GM23338 (cell line): ENCODE measurements around the gene IRF2BP1. TPM values are rescaled to one million over a fixed set of nuclear protein-coding genes. Genes with fewer than 3 reads are reported as not detected.

Experiments used
- ATAC-seq: fragments of 200-7000 bp; cut with Tn5 transposase; 3 replicates; pipeline ENCODE4 v1.9.1; 2020
- DNase-seq: peaks from one replicate; pipeline ENCODE4 v3.0.0-alpha.2; 2015; ENCODE audit warnings: low spot score
- H2AFZ ChIP-seq: fragments of 200-600 bp; sonication (generic); 2 replicates; pipeline ENCODE4 v1.8.0; 2016; ENCODE audit warnings: antibody characterized with exemption, mild to moderate bottlenecking, moderate library complexity
- H3F3A ChIP-seq: fragments of 200-600 bp; sonication (generic); replicated peaks from 2 replicates; pipeline ENCODE4 v1.8.0; 2017; ENCODE audit warnings: antibody characterized with exemption, mixed run types, low read depth
- H3K27ac ChIP-seq: fragments of 200-600 bp; sonication (generic); 2 replicates; pipeline ENCODE4 v1.6.1; 2016; ENCODE audit warnings: low read depth
- H3K27me3 ChIP-seq: fragments of 200-600 bp; sonication (generic); 2 replicates; pipeline ENCODE4 v1.8.0; 2016; ENCODE audit warnings: mild to moderate bottlenecking, mixed run types, moderate library complexity; ENCODE audit not compliant: insufficient read depth
- H3K36me3 ChIP-seq: fragments of 200-600 bp; sonication (generic); 2 replicates; pipeline ENCODE4 v1.8.0; 2016; ENCODE audit warnings: mild to moderate bottlenecking; ENCODE audit not compliant: insufficient read depth
- H3K4me1 ChIP-seq: fragments of 200-600 bp; sonication (generic); 2 replicates; pipeline ENCODE4 v1.8.0; 2016; ENCODE audit warnings: mild to moderate bottlenecking, moderate library complexity; ENCODE audit not compliant: insufficient read depth
- H3K4me2 ChIP-seq: fragments of 200-600 bp; sonication (generic); 2 replicates; pipeline ENCODE4 v1.7.1; 2017; ENCODE audit warnings: mixed run types
- H3K4me3 ChIP-seq: fragments of 200-600 bp; sonication (generic); 2 replicates; pipeline ENCODE4 v1.6.1; 2016; ENCODE audit warnings: mixed run types
- H3K79me2 ChIP-seq: fragments of 200-600 bp; sonication (generic); replicated peaks from 2 replicates; pipeline ENCODE4 v1.8.0; 2017; ENCODE audit warnings: mild to moderate bottlenecking; ENCODE audit not compliant: insufficient read depth
- H3K9me2 ChIP-seq: fragments of 200-600 bp; sonication (generic); 2 replicates; pipeline ENCODE4 v1.8.0; 2017; ENCODE audit not compliant: insufficient read depth
- H4K20me1 ChIP-seq: fragments of 200-600 bp; sonication (generic); replicated peaks from 2 replicates; pipeline ENCODE4 v1.8.0; 2017; ENCODE audit warnings: mild to moderate bottlenecking; ENCODE audit not compliant: insufficient read depth
- H3K27ac Mint-ChIP-seq: 2 replicates; pipeline ENCODE4 v1.8.0; 2020; ENCODE audit warnings: inconsistent platforms, mild to moderate bottlenecking, moderate library complexity, mixed read lengths
- H3K27me3 Mint-ChIP-seq: 3 replicates; pipeline ENCODE4 v1.8.0; 2022; ENCODE audit warnings: low read depth, mild to moderate bottlenecking, moderate library complexity, mixed read lengths, inconsistent platforms; ENCODE audit not compliant: insufficient read depth, poor library complexity
- H3K36me3 Mint-ChIP-seq: 3 replicates; pipeline ENCODE4 v1.8.0; 2021; ENCODE audit warnings: low read depth, mild to moderate bottlenecking, inconsistent platforms, moderate library complexity, mixed read lengths
- H3K4me1 Mint-ChIP-seq: 3 replicates; pipeline ENCODE4 v1.8.0; 2020; ENCODE audit warnings: mild to moderate bottlenecking, inconsistent platforms, mixed read lengths
- H3K4me3 Mint-ChIP-seq: 3 replicates; pipeline ENCODE4 v1.8.0; 2021; ENCODE audit warnings: moderate library complexity, mild to moderate bottlenecking, inconsistent platforms, mixed read lengths
- H3K9me3 Mint-ChIP-seq: 3 replicates; pipeline ENCODE4 v1.8.0; 2020; ENCODE audit warnings: moderate library complexity, mild to moderate bottlenecking, inconsistent platforms, mixed read lengths
- CREB1 ChIP-seq: fragments of 250-450 bp; sonication (Bioruptor Pico); IDR thresholded peaks from 2 replicates; pipeline ENCODE4 v1.5.0; 2020; ENCODE audit warnings: low read depth, mild to moderate bottlenecking, moderate library complexity
- CTCF ChIP-seq, 2 experiments: fragments of 200-600 bp in 1 of 2; sonication (generic) in 1 of 2; conservative IDR thresholded peaks; 2 replicates each; pipeline versions ENCODE4 v1.5.1 to v1.6.1; 2016 to 2017; ENCODE audit warnings: antibody characterized with exemption in 2 of 2, low read depth in 2 of 2, mild to moderate bottlenecking in 2 of 2, moderate library complexity in 1 of 2
- ZNF114 ChIP-seq: fragments of 250-450 bp; sonication (Bioruptor Pico); IDR thresholded peaks from 2 replicates; pipeline ENCODE4 v1.5.0; 2020; ENCODE audit warnings: mild to moderate bottlenecking, moderate library complexity
- ZNF462 ChIP-seq: fragments of 250-450 bp; sonication (Bioruptor Pico); IDR thresholded peaks from 2 replicates; pipeline ENCODE4 v1.5.0; 2020; ENCODE audit warnings: mild to moderate bottlenecking, moderate library complexity
- polyA plus RNA-seq: library from polyadenylated mRNA; unstranded; fragments of >200 nt; fragmentation: Nextera tagmentation; extraction: Ambion mirVana; gene quantifications from 2 replicates; pipeline ENCODE4 v1.2.1, GENCODE V29; 2016
- total RNA-seq: library from RNA; depleted of rRNA; stranded (reverse); fragments of >200 nt; shearing (Covaris generic); gene quantifications from 2 replicates; pipeline ENCODE4 v1.2.3, GENCODE V29; 2014

Gene IRF2BP1
- total and polyA plus RNA-seq, 2 experiments from 2014 or later: 10.4 to 41.6 TPM

- DNase-seq (no peak), ATAC-seq (no peak; the same call in 2 of the 3 replicates)
- H3K27ac Mint-ChIP-seq: peak overlapping the region; percentile 10
- no peaks in the 10 kb centered on the region for H3K9me3 Mint-ChIP-seq
- H3K4me3 ChIP-seq: peak overlapping the region; percentile 62
- no peaks in the 10 kb centered on the region; the same call in 1 of the 2 replicates for H4K20me1 ChIP-seq
- peaks cover 42% of the 10 kb centered on the region for H3K4me1 Mint-ChIP-seq
- H3K36me3 Mint-ChIP-seq: peaks cover 17% of the 10 kb centered on the region
- H3K27ac ChIP-seq: peak overlapping the region; percentile 66; the same call in 1 of the 2 replicates
- peaks cover 9% of the 10 kb centered on the region for H3K4me1 ChIP-seq
- peaks cover 13% of the 10 kb centered on the region; the same call in 1 of the 2 replicates for H3F3A ChIP-seq
- peaks cover 19% of the 10 kb centered on the region for H3K27me3 Mint-ChIP-seq
- peak overlapping the region; percentile 90 for H3K4me2 ChIP-seq
- H3K27me3 ChIP-seq: no peaks in the 10 kb centered on the region
- no peaks in the 10 kb centered on the region for H3K79me2 ChIP-seq
- no peaks in the 10 kb centered on the region for H3K36me3 ChIP-seq
- TF ChIP-seq CREB1 (CRISPR knock-in tag): no peak
- no peak for TF ChIP-seq ZNF462 (CRISPR knock-in tag)
- no peak for TF ChIP-seq ZNF114 (CRISPR knock-in tag)
- no peak for TF ChIP-seq CTCF (conservative IDR thresholded peaks at IDR 0.05; ENCODE audit: low read depth in 2 of 2)
- peak overlapping the region; percentile 90 for H2AFZ ChIP-seq
- H3K4me3 Mint-ChIP-seq: peak overlapping the region; percentile 69
- 0 out of 2 replicates have a peak, but pooled peaks cover 4% of the 10 kb centered on the region for H3K9me2 ChIP-seq
Observed at GRCh38 chr19:45876161-45876410, 9.9 kb downstream of the IRF2BP1 start.
